Activated naive CD4-positive, alpha-beta T cell treated with anti-CD3 and anti-CD28 coated beads, Interleukin-2, amount 50 U/mL, for 72 hours (primary cell): ENCODE measurements around the gene ADGRB3. TPM values are rescaled to one million over a fixed set of nuclear protein-coding genes. Genes with fewer than 3 reads are reported as not detected.

ENCODE experiments used
- ATAC-seq, 2 donors: fragments of 150-1000 bp; cut with Tn5 transposase; 2 replicates each; pipeline ENCODE4 v1.10.0; 2021; ENCODE audit warnings: mild to moderate bottlenecking in 2 of 2, moderate library complexity in 2 of 2
- DNase-seq, 2 donors: peaks; one replicate each; pipeline ENCODE4 v3.0.0; 2021 to 2022; ENCODE audit warnings: low spot score in 2 of 2
- H3K27ac Mint-ChIP-seq, 2 donors: one replicate each; pipeline ENCODE4 v1.8.0; 2022; ENCODE audit warnings: mild to moderate bottlenecking in 2 of 2, mixed read lengths in 2 of 2
- H3K36me3 Mint-ChIP-seq, 2 donors: one replicate each; pipeline ENCODE4 v1.8.0; 2022; ENCODE audit warnings: mixed read lengths in 2 of 2
- H3K9me3 Mint-ChIP-seq, 2 donors: one replicate each; pipeline ENCODE4 v1.8.0; 2022; ENCODE audit warnings: mixed read lengths in 2 of 2
- total RNA-seq, 2 donors: library from RNA; stranded (reverse); gene quantifications; one replicate each; pipeline ENCODE4 v1.2.3, GENCODE V29; 2022

The ADGRB3 gene
- total RNA-seq, 2 donors from 2014 or later: not detected

DNA sequence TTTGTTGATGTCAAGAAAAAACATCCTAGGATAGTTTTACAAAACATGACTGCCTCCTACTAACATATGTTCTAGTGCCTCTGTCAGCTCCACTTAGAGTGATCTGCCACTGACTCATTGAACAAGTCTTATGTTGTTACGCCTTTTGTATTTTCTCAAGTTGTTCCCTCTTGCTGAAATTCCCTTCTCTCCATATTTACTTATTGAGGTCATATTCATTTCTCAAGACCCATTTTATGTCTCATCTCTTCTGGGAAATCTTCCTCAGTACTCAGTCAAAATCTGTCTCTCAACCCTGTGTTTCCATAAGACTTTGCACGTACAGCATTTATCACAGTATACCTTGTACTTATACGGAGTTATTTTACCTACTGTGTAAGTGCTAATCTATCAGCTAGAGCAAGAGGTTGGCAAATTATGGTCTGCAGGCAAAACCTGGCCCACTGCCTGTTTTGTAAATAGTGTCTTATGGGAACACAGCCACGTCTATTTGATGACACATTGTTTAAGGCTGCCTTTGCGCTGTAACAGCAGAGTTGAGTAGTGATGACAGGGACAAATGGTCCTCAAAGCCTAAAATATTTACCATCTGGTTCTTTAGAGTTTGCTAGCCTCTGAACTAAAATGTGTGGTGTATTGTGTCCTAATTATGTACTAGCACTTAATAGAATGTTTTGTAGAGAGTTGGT lies 83.4 kb downstream of the ADGRB3 start:
- Mint-ChIP-seq H3K27ac (no peak overlapping the region), H3K36me3 (no peaks in the 10 kb centered on the region), H3K9me3 (peaks cover 0 to 3% of the 10 kb centered on the region in 2 donors)
- DNase-seq: no peak
- no peak for ATAC-seq

DNA sequence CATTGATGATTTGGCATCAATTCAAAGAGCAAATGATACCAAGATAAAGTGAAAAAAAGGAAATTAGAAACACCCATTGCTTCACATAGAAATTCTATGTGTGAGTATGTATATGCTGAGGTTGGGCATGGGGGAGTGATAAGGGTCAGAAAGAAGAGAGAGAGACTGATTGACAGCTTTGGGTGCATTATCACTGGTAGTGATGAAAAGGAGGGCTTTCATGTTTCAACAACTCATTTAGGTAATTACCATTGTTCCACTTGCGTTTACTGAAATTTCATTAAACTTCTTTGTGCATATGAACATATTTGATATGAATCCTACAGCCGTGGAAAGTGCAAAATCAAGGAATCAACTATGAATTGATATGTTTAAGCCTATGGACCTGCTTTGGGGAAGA lies 84.7 kb downstream of the ADGRB3 start:
- ATAC-seq (no peak), DNase-seq (no peak)
- Mint-ChIP-seq H3K36me3 (no peaks in the 10 kb centered on the region), H3K9me3 (peaks cover 0 to 3% of the 10 kb centered on the region in 2 donors), H3K27ac (no peak overlapping the region)

DNA sequence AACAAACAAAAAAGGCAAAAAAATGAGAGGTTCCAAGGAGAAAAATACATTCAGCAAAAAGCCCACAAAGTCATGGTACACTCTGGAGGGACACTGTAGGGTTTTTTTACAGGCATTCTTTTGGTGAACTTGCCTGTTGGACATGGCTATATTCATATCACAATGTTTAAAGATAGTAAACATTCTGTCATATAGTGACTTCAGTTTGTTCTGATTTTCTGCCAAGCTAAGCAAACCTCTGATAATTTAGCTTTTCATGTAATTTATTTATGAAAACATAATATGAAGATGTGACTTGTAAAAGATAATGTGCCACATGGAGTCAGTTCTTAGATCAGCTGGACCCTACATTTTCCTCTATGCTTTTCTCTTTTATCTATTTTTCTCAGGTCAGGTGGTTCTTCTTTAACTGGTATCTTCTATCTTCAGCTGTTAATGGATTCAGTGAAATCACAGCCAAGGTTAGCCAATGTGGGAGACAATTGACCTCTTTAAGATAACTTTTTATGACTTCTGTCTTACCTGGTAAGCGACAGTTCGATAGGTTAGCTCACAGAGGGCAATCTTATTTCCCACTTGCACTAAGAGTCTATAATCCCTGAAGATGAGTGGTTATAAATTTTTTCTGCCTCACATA lies 87.9 kb downstream of the ADGRB3 start:
- DNase-seq (no peak), ATAC-seq (no peak)
- H3K9me3 Mint-ChIP-seq: peaks cover 0 to 3% of the 10 kb centered on the region in 2 donors
- no peaks in the 10 kb centered on the region for H3K36me3 Mint-ChIP-seq
- no peak overlapping the region for H3K27ac Mint-ChIP-seq

DNA sequence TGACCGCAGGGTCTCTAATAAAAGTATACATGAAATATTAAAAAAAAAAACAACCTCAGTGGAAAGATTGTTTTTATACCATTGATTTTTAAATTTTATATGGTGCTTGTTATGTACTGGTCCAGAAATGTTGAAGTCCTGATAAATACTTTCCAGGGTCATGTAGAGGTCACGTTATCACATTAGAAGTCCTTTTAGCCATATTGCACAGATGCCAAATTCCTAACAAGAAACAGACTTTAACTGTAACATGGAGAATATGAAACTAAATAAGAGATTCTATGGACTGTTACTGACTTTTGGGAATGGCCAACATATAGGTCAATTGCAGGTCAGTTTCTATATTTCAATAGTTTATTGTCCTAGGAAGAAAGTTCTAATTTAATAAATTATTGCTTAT lies 89.0 kb downstream of the ADGRB3 start:
- Mint-ChIP-seq H3K27ac (no peak overlapping the region), H3K36me3 (no peaks in the 10 kb centered on the region), H3K9me3 (peaks cover 0 to 3% of the 10 kb centered on the region in 2 donors)
- DNase-seq: no peak
- ATAC-seq: no peak

DNA sequence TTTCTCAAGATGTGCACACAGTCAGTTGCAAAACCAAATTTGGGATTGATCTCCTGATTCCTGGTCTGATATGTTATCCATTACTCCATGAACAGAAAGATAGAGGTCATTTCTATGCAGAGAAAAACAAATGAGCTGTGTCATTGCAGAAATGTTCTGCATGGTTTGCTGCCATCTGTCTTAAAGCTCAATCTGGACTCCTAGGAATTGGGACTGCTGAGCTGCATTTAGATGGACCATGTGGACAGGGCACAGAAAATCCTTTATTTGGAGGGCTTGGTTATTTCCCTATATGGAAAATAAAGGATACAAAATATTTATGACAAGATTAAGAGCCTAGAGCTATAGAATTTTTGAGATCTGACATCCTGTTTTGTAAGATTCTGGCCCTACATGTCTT lies 91.3 kb downstream of the ADGRB3 start:
- ATAC-seq: no peak
- DNase-seq: no peak
- H3K36me3 Mint-ChIP-seq: no peaks in the 10 kb centered on the region
- no peaks in the 10 kb centered on the region for H3K9me3 Mint-ChIP-seq
- no peak overlapping the region for H3K27ac Mint-ChIP-seq

DNA sequence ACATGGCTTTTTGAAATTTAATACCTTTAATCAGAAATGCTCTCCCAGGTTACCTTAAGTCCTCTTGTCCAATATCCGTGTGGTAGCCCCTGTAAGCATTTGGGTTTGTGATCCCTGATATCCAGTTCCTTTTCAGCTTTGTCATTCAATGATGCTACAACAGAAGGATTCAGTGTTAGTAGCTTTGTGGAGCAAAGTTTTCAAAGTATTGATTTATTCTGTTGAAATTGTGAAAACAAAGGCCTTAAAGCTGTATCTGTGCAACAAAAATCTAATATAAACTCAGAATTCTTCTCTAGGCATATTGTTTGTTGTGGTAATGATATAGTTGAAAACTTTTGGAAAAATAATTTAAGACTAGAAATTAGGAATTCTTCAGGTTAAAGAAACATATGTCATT lies 91.9 kb downstream of the ADGRB3 start:
- no peak for ATAC-seq
- Mint-ChIP-seq H3K9me3 (no peaks in the 10 kb centered on the region), H3K36me3 (no peaks in the 10 kb centered on the region), H3K27ac (no peak overlapping the region)
- no peak for DNase-seq

DNA sequence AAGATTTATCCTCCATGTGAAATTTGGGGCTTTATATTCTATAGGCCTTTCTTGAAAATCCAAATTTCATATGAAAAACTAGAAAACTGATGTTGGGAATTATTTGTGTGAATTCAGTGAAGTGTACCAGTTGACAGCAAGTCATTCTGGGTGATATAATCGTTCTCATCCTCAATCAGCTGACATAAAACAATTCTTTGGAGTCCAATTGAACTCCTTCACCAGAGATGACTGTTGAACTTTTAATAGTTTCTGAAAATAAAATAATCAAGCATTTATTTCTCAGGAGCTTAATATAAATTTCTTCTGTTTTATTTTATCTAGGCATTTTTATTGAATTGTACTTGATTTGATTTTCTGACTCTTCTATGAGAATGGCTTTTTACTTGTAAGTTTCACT lies 92.6 kb downstream of the ADGRB3 start:
- Mint-ChIP-seq H3K36me3 (no peaks in the 10 kb centered on the region), H3K27ac (no peak overlapping the region), H3K9me3 (no peaks in the 10 kb centered on the region)
- no peak for DNase-seq
- ATAC-seq: no peak

DNA sequence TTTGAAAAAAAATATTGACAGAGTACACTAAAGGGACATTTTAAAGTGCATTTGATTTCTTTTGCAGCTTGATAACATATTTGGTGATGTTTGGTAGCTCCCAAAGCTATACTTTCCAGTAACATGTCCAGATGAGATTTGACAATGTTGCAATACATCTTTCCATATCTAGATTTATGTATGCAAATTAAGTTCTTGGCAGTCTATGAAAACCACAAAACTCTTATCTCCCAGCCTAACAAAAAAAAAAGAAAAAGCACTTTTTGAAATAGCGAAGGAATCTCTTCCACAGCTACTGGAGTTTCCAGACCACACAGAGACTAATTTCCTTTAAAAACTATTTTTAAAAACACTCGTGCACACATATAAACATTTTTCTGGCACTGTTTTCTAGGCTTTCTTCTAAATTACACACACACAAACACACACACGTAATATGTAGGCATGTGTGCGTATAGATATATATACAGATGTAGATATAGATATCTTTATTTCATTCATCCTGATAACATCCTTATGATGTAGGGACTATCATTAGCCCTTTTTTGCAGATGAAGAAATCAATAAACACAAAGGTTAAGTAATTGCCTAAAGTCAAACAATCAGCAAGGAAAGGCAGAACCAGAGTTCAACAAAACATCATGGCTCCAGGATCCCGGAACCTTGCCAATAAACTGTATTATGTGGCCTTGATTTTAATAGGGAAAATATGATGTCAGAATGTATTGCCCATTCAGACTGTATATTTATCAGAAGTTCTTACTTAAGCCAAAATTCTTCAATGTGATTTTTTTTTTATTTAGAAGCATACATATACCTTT lies 93.3 kb downstream of the ADGRB3 start:
- H3K9me3 Mint-ChIP-seq: no peaks in the 10 kb centered on the region

DNA sequence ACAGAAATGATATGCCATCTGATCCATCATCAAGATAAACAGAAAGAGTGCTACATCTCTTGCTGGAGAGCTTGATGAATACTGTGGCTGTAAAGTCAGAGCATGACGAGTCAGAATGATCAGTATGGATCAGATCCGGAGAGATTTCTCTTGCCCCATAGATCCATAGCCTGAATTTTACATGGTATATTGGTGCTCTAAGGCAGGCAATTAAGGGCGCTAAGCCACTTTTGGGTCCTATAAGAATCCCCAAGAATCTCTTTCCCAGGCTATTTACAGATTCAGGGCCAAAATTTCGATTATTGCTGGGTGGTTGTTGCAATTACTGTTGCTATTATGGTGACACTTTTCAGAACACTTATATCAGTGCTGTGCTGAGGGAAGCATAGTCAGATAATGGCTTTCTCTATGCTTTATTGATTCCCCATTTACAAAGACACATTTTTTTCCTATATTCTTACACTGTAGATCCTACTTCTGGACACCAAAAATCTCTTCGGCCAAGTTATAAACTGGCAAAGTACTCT lies 94.4 kb downstream of the ADGRB3 start:
- ATAC-seq (no peak), DNase-seq (no peak)
- Mint-ChIP-seq H3K9me3 (no peaks in the 10 kb centered on the region), H3K27ac (no peak overlapping the region), H3K36me3 (no peaks in the 10 kb centered on the region)

More for the DNA sequence above, 93.3 kb downstream of the ADGRB3 start:
- Mint-ChIP-seq H3K36me3 (no peaks in the 10 kb centered on the region), H3K27ac (no peak overlapping the region)
- ATAC-seq (no peak), DNase-seq (no peak)

DNA sequence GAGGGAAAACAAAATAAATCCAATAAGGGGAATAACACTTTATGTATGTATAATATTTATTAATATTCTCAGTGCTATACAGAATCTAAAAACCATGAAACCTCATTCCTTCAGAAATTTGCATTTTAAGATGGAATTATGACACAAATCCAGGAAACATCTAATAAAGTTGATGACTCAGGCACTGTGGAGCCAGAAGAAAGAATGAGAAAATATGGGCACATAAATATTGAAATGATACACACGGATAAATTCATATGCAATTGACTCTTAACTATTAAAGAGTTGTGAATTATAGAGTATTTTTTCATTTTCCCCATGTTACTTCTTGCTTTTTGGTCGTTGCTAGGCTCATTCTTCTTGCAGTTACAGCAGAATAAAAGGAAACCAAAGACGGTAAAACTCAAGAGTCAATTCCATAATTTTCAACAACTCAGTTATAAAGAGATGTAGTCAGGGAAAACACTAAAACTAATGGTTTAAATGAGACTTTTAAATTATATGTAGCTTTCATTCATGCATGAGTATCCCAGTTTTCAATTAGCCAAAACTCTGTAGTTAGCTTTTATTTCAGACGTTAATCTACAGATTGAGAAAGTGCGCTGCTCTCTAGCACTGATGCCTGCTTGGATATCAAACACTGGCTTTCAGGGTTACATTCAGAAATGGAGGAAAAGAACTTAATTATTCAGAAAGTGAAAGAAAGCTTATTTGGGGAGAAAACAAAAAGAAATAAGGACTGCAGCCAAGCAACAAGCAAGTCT lies 95.4 kb downstream of the ADGRB3 start:
- Mint-ChIP-seq H3K36me3 (no peaks in the 10 kb centered on the region), H3K27ac (no peak overlapping the region), H3K9me3 (no peaks in the 10 kb centered on the region)
- DNase-seq (no peak), ATAC-seq (no peak)

DNA sequence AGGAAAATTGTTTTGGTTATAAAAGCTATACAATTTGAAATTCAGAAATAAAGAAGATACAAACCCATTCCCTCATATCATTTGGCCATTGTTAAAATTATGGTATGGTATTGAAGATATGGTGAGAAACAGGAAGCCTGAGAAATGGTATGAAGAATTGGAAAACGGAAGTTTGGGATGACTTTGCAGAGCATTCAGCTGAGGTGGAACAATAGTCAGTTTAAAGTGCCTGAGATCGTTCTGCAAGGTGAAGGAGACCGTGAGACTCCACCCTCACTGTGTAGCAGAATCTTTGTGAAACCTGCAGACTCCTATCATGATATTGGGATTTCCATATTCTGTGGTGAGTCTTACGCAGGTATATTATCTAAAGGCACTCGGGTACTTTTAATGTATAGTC lies 97.3 kb downstream of the ADGRB3 start:
- no peak for DNase-seq
- Mint-ChIP-seq H3K9me3 (no peaks in the 10 kb centered on the region), H3K36me3 (no peaks in the 10 kb centered on the region), H3K27ac (no peak overlapping the region)
- ATAC-seq: no peak

DNA sequence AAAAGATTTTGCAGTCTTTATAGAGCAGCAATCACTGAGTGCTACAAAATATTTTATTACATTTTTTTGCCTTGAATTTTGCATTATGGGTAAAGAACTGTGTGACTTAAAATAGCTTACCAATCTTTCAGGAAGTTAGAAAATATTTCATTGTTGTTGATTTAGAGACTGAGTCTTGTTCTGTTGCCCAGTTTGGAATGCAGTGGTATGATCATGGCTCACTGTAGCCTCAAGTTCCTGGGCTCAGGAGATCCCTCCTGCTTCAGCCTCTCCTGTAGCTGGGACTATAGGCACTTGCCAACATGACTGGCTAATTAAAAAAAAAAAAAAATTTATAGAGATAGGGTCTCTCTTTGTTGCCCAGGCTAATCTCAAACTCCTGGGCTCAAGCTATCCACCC lies 100.8 kb downstream of the ADGRB3 start:
- Mint-ChIP-seq H3K36me3 (no peaks in the 10 kb centered on the region), H3K27ac (no peak overlapping the region), H3K9me3 (no peaks in the 10 kb centered on the region)
- no peak for DNase-seq
- ATAC-seq: no peak

DNA sequence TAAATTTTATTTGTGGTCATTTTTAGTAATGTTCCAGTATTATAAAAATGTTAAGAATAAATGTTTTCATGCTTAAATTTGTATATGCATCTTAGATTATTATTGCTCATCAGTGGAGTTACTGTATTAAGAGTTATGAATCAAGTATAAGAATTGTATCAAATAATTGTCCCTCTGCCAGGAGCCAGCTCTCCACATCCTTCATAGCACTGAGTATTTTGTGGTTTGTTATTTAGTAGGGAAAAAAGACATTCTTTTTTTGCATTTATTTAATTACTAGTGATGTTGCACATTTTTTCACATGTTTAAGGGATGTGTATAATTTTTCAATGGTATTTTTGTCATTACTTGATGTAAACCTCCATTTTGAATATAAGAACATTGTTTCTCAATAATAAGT lies 102.0 kb downstream of the ADGRB3 start:
- no peak for ATAC-seq
- no peaks in the 10 kb centered on the region for H3K9me3 Mint-ChIP-seq
- DNase-seq: no peak
- no peaks in the 10 kb centered on the region for H3K36me3 Mint-ChIP-seq
- H3K27ac Mint-ChIP-seq: no peak overlapping the region

DNA sequence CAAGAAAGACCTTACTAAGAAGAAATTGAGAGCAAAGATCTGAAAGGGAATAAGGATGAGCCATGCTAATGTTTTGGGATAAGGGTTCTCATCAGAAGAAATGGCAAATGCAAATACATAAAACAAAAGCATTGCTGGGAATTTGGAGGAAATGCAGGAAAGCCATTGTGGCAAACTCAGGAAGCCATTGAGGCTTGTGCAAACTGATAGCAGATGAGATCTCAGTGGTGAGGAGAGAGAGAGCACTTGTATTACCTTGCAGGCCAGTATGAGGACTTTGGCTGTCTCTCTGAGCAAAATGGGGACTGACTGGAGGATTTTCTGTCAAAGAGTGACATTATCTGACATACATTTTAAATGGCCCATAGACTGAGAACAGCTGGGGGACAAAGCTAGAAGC lies 103.0 kb downstream of the ADGRB3 start:
- ATAC-seq: no peak
- Mint-ChIP-seq H3K9me3 (no peaks in the 10 kb centered on the region), H3K27ac (no peak overlapping the region), H3K36me3 (no peaks in the 10 kb centered on the region)
- DNase-seq: no peak

DNA sequence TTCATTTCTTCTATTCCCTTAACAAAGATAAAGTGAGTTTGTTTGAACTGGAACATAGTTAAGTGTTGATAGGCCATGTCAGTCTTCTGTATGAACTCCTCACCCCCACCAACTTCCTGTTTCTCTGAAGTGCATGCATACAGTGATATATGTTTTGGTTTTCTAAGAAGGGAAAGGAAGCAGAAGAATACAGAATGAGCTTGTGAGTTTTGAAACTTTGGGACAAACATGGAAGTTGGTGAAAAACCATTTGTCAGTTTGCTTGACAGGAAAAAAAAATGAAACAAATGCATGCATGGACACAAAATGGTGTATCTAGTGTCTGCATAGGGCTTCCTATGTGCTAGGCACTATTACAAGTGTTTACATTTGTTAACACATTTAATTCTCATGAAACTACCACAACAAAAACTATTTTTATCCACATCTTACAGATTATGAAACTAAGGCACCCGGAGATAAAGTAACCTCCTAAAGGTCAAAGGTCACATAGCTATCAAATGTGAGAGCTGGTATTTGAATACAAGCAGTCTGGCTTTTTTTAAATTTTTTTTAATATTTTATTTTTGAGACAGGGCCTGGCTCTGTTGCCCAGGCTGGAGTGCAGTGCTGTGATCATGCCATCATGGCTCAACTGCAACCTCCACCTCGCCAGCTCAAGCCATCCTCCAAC lies 105.9 kb downstream of the ADGRB3 start:
- no peak for DNase-seq
- no peak overlapping the region for H3K27ac Mint-ChIP-seq
- ATAC-seq: no peak
- H3K9me3 Mint-ChIP-seq: peaks cover 0 to 3% of the 10 kb centered on the region in 2 donors
- no peaks in the 10 kb centered on the region for H3K36me3 Mint-ChIP-seq
